H1 (cell line): Measurements from ENCODE around the gene MMAA. TPM values are rescaled to one million over a fixed set of nuclear protein-coding genes. Genes with fewer than 3 reads are reported as not detected.

Source experiments
- EP300 ChIP-seq, 2 experiments: IDR thresholded peaks; 1 replicate in 1 of 2; 2 replicates in 1 of 2; pipeline ENCODE4 v1.6.1; 2011 to 2012; ENCODE audit warnings: low read depth in 2 of 2, low read length in 2 of 2, mild to moderate bottlenecking in 2 of 2, borderline replicate concordance in 1 of 2, inconsistent platforms in 1 of 2, moderate library complexity in 1 of 2
- KDM5A ChIP-seq: fragments of 200-600 bp; IDR thresholded peaks from 2 replicates; pipeline ENCODE4 v1.7.1; 2012; ENCODE audit warnings: mild to moderate bottlenecking, low read length, inconsistent platforms, mixed read lengths
- POU5F1 ChIP-seq: IDR thresholded peaks from 2 replicates; pipeline ENCODE4 v1.6.1; 2011; ENCODE audit warnings: low read depth, mild to moderate bottlenecking, low read length, moderate library complexity
- TBP ChIP-seq: IDR thresholded peaks from 2 replicates; pipeline ENCODE4 v1.6.1; 2011; ENCODE audit warnings: low read depth, low read length, improper control_type of control experiment
- TEAD4 ChIP-seq: IDR thresholded peaks from 2 replicates; pipeline ENCODE4 v1.6.1; 2012; ENCODE audit warnings: low read depth, low read length, inconsistent platforms, mixed read lengths
- polyA plus RNA-seq, 7 experiments: library from polyadenylated mRNA; depleted of rRNA in 3 of 7; stranded (reverse) in 5 of 7; unstranded in 2 of 7; fragments of >200 nt in 5 of 7; fragments of 200-250 nt in 2 of 7; gene quantifications; 1 replicate in 5 of 7; 2 replicates in 1 of 7; 4 replicates in 1 of 7; pipeline versions ENCODE4 v1.2.1 to v1.2.3, GENCODE V29; 2011 to 2013; ENCODE audit warnings: missing spikeins in 2 of 7, mixed read lengths in 2 of 7
- total RNA-seq: library from RNA; stranded (reverse); fragmentation: NEBNext Ultra II Directional; extraction: Animal tissue kit (Norgen Biotek cat#: 25700); gene quantifications from 2 replicates; pipeline ENCODE4 v1.2.1, GENCODE V29; 2021
- TF ChIP-seq, protein P1 (sequence below): fragments of 300-600 bp; sonication (generic); IDR thresholded peaks from 2 replicates; pipeline ENCODE4 v1.7.1; 2012; ENCODE audit warnings: low read length, moderate library complexity, mild to moderate bottlenecking, inconsistent platforms; ENCODE audit not compliant: insufficient replicate concordance

MMAA gene
- total and polyA plus RNA-seq, 2 of the 8 experiments (the other 6 are each of a cell fraction or from before 2014, with no cell fraction given): 0.98 to 4.9 TPM

DNA sequence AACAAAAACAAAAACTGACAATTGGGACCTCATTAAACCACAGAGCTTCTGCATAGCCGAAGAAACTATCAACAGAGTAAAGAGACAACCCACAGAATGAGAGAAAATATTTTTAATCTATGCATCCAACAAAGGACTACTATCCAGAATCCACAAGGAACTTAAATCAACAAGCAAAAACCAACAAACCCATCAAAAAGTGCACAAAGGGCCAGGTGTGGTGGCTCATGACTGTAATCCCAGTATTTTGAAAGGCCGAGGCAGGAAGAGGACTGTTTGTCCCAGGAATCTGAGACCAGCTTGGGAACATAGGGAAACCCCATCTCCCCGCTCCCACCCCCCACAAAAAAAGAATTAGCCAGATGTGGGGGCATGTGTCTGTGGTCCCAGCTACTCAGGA, 71.4 kb downstream of the MMAA start (continued):
- TF ChIP-seq, protein P1, sequence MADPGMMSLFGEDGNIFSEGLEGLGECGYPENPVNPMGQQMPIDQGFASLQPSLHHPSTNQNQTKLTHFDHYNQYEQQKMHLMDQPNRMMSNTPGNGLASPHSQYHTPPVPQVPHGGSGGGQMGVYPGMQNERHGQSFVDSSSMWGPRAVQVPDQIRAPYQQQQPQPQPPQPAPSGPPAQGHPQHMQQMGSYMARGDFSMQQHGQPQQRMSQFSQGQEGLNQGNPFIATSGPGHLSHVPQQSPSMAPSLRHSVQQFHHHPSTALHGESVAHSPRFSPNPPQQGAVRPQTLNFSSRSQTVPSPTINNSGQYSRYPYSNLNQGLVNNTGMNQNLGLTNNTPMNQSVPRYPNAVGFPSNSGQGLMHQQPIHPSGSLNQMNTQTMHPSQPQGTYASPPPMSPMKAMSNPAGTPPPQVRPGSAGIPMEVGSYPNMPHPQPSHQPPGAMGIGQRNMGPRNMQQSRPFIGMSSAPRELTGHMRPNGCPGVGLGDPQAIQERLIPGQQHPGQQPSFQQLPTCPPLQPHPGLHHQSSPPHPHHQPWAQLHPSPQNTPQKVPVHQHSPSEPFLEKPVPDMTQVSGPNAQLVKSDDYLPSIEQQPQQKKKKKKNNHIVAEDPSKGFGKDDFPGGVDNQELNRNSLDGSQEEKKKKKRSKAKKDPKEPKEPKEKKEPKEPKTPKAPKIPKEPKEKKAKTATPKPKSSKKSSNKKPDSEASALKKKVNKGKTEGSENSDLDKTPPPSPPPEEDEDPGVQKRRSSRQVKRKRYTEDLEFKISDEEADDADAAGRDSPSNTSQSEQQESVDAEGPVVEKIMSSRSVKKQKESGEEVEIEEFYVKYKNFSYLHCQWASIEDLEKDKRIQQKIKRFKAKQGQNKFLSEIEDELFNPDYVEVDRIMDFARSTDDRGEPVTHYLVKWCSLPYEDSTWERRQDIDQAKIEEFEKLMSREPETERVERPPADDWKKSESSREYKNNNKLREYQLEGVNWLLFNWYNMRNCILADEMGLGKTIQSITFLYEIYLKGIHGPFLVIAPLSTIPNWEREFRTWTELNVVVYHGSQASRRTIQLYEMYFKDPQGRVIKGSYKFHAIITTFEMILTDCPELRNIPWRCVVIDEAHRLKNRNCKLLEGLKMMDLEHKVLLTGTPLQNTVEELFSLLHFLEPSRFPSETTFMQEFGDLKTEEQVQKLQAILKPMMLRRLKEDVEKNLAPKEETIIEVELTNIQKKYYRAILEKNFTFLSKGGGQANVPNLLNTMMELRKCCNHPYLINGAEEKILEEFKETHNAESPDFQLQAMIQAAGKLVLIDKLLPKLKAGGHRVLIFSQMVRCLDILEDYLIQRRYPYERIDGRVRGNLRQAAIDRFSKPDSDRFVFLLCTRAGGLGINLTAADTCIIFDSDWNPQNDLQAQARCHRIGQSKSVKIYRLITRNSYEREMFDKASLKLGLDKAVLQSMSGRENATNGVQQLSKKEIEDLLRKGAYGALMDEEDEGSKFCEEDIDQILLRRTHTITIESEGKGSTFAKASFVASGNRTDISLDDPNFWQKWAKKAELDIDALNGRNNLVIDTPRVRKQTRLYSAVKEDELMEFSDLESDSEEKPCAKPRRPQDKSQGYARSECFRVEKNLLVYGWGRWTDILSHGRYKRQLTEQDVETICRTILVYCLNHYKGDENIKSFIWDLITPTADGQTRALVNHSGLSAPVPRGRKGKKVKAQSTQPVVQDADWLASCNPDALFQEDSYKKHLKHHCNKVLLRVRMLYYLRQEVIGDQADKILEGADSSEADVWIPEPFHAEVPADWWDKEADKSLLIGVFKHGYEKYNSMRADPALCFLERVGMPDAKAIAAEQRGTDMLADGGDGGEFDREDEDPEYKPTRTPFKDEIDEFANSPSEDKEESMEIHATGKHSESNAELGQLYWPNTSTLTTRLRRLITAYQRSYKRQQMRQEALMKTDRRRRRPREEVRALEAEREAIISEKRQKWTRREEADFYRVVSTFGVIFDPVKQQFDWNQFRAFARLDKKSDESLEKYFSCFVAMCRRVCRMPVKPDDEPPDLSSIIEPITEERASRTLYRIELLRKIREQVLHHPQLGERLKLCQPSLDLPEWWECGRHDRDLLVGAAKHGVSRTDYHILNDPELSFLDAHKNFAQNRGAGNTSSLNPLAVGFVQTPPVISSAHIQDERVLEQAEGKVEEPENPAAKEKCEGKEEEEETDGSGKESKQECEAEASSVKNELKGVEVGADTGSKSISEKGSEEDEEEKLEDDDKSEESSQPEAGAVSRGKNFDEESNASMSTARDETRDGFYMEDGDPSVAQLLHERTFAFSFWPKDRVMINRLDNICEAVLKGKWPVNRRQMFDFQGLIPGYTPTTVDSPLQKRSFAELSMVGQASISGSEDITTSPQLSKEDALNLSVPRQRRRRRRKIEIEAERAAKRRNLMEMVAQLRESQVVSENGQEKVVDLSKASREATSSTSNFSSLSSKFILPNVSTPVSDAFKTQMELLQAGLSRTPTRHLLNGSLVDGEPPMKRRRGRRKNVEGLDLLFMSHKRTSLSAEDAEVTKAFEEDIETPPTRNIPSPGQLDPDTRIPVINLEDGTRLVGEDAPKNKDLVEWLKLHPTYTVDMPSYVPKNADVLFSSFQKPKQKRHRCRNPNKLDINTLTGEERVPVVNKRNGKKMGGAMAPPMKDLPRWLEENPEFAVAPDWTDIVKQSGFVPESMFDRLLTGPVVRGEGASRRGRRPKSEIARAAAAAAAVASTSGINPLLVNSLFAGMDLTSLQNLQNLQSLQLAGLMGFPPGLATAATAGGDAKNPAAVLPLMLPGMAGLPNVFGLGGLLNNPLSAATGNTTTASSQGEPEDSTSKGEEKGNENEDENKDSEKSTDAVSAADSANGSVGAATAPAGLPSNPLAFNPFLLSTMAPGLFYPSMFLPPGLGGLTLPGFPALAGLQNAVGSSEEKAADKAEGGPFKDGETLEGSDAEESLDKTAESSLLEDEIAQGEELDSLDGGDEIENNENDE: no peak
- no peak for TF ChIP-seq EP300 (IDR thresholded peaks at IDR 0.05; ENCODE audit: borderline replicate concordance in 1 of 2, low read depth in 2 of 2, low read length in 2 of 2)
- no peak for TF ChIP-seq KDM5A
- no peak for TF ChIP-seq POU5F1
- TF ChIP-seq TEAD4: no peak
- no peak for TF ChIP-seq TBP
